ENCODE data around the gene G0S2.

G0S2 gene

GRCh38 chr1:209715314-209715713 is 40.1 kb downstream of the G0S2 start:
- DNase-seq (ENCODE audit: low spot score in 2 of 2) (no peak), ATAC-seq (replicated peaks; ENCODE audit: extremely low read depth, poor library complexity, severe bottlenecking) (no peak)
- H3K27me3 Mint-ChIP-seq: no peaks in the 10 kb centered on the region
- H3K36me3 Mint-ChIP-seq (ENCODE audit: insufficient read depth): no peaks in the 10 kb centered on the region
- H3K27ac Mint-ChIP-seq (ENCODE audit: low read depth): no peak overlapping the region
- H3K9me3 Mint-ChIP-seq: peaks cover 6% of the 10 kb centered on the region
- peaks cover 2% of the 10 kb centered on the region for H3K4me1 Mint-ChIP-seq
- no peak overlapping the region for H3K4me3 Mint-ChIP-seq

GRCh38 chr1:209717818-209718217 is 42.6 kb downstream of the G0S2 start:
- H3K27me3 Mint-ChIP-seq: no peaks in the 10 kb centered on the region
- ATAC-seq (replicated peaks; ENCODE audit: extremely low read depth, poor library complexity, severe bottlenecking): no peak
- H3K36me3 Mint-ChIP-seq (ENCODE audit: insufficient read depth): no peaks in the 10 kb centered on the region
- H3K4me3 Mint-ChIP-seq: no peak overlapping the region
- no peak for DNase-seq (ENCODE audit: low spot score in 2 of 2)
- H3K9me3 Mint-ChIP-seq: peaks cover 6% of the 10 kb centered on the region
- H3K27ac Mint-ChIP-seq (ENCODE audit: low read depth): no peak overlapping the region
- H3K4me1 Mint-ChIP-seq: no peaks in the 10 kb centered on the region

GRCh38 chr1:209720326-209720725 is 45.1 kb downstream of the G0S2 start:
- no peaks in the 10 kb centered on the region for H3K27me3 Mint-ChIP-seq
- no peaks in the 10 kb centered on the region for H3K36me3 Mint-ChIP-seq (ENCODE audit: insufficient read depth)
- no peak for ATAC-seq (replicated peaks; ENCODE audit: extremely low read depth, poor library complexity, severe bottlenecking)

GRCh38 chr1:209720826-209721225 is 45.6 kb downstream of the G0S2 start:
- H3K9me3 Mint-ChIP-seq: peaks cover 6% of the 10 kb centered on the region
- ATAC-seq (replicated peaks; ENCODE audit: extremely low read depth, poor library complexity, severe bottlenecking) (no peak), DNase-seq (ENCODE audit: low spot score in 2 of 2) (no peak)
- no peak overlapping the region for H3K4me3 Mint-ChIP-seq
- H3K36me3 Mint-ChIP-seq (ENCODE audit: insufficient read depth): no peaks in the 10 kb centered on the region
- no peak overlapping the region for H3K27ac Mint-ChIP-seq (ENCODE audit: low read depth)
- H3K4me1 Mint-ChIP-seq: peaks cover 5% of the 10 kb centered on the region
- H3K27me3 Mint-ChIP-seq: no peaks in the 10 kb centered on the region

More at GRCh38 chr1:209720326-209720725, 45.1 kb downstream of the G0S2 start:
- DNase-seq (ENCODE audit: low spot score in 2 of 2): no peak
- H3K27ac Mint-ChIP-seq (ENCODE audit: low read depth): no peak overlapping the region
- peaks cover 6% of the 10 kb centered on the region for H3K9me3 Mint-ChIP-seq
- H3K4me3 Mint-ChIP-seq: no peak overlapping the region
- H3K4me1 Mint-ChIP-seq: peaks cover 5% of the 10 kb centered on the region

GRCh38 chr1:209721323-209721722 is 46.1 kb downstream of the G0S2 start:
- Mint-ChIP-seq H3K27ac (ENCODE audit: low read depth) (no peak overlapping the region), H3K4me1 (peaks cover 5% of the 10 kb centered on the region)

GRCh38 chr1:209723265-209723664 is 48.1 kb downstream of the G0S2 start:
- no peak overlapping the region for H3K4me3 Mint-ChIP-seq
- no peaks in the 10 kb centered on the region for H3K27me3 Mint-ChIP-seq
- no peak overlapping the region for H3K27ac Mint-ChIP-seq (ENCODE audit: low read depth)
- ATAC-seq (replicated peaks; ENCODE audit: extremely low read depth, poor library complexity, severe bottlenecking): no peak
- no peaks in the 10 kb centered on the region for H3K36me3 Mint-ChIP-seq (ENCODE audit: insufficient read depth)
- H3K4me1 Mint-ChIP-seq: peaks cover 10% of the 10 kb centered on the region
- no peak for DNase-seq (ENCODE audit: low spot score in 2 of 2)
- H3K9me3 Mint-ChIP-seq: peaks cover 6% of the 10 kb centered on the region

More at GRCh38 chr1:209721323-209721722, 46.1 kb downstream of the G0S2 start:
- Mint-ChIP-seq H3K36me3 (ENCODE audit: insufficient read depth) (no peaks in the 10 kb centered on the region), H3K9me3 (peaks cover 6% of the 10 kb centered on the region), H3K4me3 (no peak overlapping the region), H3K27me3 (no peaks in the 10 kb centered on the region)
- ATAC-seq (replicated peaks; ENCODE audit: extremely low read depth, poor library complexity, severe bottlenecking) (no peak), DNase-seq (ENCODE audit: low spot score in 2 of 2) (no peak)

GRCh38 chr1:209723756-209724693 is 48.8 kb downstream of the G0S2 start:
- DNase-seq (ENCODE audit: low spot score in 2 of 2) (no peak), ATAC-seq (replicated peaks; ENCODE audit: extremely low read depth, poor library complexity, severe bottlenecking) (no peak)
- H3K9me3 Mint-ChIP-seq: peaks cover 5% of the 10 kb centered on the region
- H3K27me3 Mint-ChIP-seq: no peaks in the 10 kb centered on the region
- H3K4me1 Mint-ChIP-seq: peaks cover 10% of the 10 kb centered on the region
- no peaks in the 10 kb centered on the region for H3K36me3 Mint-ChIP-seq (ENCODE audit: insufficient read depth)
- H3K27ac Mint-ChIP-seq (ENCODE audit: low read depth): peak overlapping the region; percentile 74
- H3K4me3 Mint-ChIP-seq: no peak overlapping the region
